ENCODE data around the gene NGEF.

NGEF gene

DNA sequence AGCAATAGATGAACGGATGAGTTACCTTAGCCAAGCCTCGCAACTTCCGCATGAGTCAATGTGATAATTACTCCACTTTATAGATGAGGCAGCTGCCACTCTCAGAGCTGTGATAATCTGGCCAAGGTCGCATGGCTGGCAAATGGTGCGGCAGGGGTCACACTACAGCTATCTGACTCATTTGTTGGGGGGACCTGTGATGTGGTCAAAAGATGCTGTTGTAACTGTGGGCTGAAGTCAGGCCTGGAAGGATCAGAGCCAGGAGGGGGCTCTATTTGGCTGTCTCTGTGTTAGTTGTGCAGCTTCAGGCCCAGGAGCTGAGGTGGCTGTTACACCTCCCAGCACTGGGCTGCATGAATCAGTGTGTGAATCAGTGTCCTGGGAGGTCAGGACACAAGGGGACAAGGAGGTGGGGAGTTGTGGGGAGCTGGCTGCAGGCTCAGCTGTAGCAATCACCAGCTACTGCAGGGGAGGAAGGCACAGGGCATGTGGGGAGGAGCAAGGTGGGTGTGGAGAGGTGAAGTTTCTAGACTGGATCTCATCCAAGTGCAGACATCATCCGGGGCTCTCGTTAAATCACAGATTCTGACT, 33.1 kb downstream of the NGEF start:
- Histone ChIP-seq H4K20me1 (ENCODE audit: insufficient read depth, low read length) (no peaks in the 10 kb centered on the region), H3K27me3 (ENCODE audit: insufficient read depth, low read length, poor library complexity) (no peaks in the 10 kb centered on the region), H3K4me1 (ENCODE audit: insufficient read depth, low read length) (no peaks in the 10 kb centered on the region), H3K9ac (ENCODE audit: low read depth, low read length) (no peak overlapping the region), H3K79me2 (ENCODE audit: insufficient read depth, low read length) (no peaks in the 10 kb centered on the region), H3K27ac (ENCODE audit: low read length) (no peak overlapping the region), H3K36me3 (ENCODE audit: insufficient read depth, low read length) (no peaks in the 10 kb centered on the region), H2AFZ (ENCODE audit: low read depth, low read length) (no peak overlapping the region), H3K9me3 (ENCODE audit: insufficient read depth, low read length, severe bottlenecking) (no peaks in the 10 kb centered on the region), H3K4me2 (ENCODE audit: insufficient read depth, low read length) (no peak overlapping the region), H3K4me3 (ENCODE audit: low read depth in 1 of 2, low read length in 2 of 2) (no peak overlapping the region)
- DNase-seq (no peak), ATAC-seq (ENCODE audit: insufficient read depth, low read depth) (peak; percentile 42; the same call in 1 of the 3 replicates)
- TF ChIP-seq, protein P1, sequence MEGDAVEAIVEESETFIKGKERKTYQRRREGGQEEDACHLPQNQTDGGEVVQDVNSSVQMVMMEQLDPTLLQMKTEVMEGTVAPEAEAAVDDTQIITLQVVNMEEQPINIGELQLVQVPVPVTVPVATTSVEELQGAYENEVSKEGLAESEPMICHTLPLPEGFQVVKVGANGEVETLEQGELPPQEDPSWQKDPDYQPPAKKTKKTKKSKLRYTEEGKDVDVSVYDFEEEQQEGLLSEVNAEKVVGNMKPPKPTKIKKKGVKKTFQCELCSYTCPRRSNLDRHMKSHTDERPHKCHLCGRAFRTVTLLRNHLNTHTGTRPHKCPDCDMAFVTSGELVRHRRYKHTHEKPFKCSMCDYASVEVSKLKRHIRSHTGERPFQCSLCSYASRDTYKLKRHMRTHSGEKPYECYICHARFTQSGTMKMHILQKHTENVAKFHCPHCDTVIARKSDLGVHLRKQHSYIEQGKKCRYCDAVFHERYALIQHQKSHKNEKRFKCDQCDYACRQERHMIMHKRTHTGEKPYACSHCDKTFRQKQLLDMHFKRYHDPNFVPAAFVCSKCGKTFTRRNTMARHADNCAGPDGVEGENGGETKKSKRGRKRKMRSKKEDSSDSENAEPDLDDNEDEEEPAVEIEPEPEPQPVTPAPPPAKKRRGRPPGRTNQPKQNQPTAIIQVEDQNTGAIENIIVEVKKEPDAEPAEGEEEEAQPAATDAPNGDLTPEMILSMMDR (IDR thresholded peaks at IDR 0.05; ENCODE audit: borderline replicate concordance, extremely low read depth, low read length, poor library complexity, severe bottlenecking): no peak
- no peak for TF ChIP-seq EZH2 (IDR thresholded peaks at IDR 0.05; ENCODE audit: borderline replicate concordance, low read depth, low read length, severe bottlenecking)

DNA sequence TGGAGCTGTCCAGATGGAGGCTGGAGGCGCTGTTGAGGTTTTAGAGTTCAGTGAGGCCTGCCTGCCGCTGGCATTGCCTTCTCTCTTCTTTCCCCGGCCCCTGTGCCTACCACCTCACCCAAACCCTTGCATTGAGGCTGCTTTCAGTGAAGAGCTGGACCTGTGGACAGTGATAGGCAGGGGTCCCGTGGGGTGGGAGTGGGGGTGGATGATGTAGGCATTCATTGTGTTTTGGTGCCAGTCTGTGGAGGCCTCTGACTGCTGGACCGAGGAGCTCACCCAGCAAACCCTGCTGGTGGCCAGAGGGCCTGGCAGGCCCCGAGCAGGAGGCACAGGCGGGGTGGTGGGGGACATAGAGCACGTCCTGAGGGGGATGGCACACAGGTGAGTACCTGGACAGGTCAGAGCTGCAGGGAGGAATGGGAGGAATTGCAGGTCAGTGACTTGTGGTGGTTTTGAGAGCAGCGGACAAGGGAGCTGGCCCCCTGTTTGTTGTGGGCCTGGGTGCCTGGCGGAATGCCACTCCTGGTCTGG, 35.6 kb downstream of the NGEF start:
- no peak for ATAC-seq (ENCODE audit: insufficient read depth, low read depth)
- no peak overlapping the region for H3K9ac ChIP-seq (ENCODE audit: low read depth, low read length)
- H3K36me3 ChIP-seq (ENCODE audit: insufficient read depth, low read length): no peaks in the 10 kb centered on the region
- no peaks in the 10 kb centered on the region for H3K27me3 ChIP-seq (ENCODE audit: insufficient read depth, low read length, poor library complexity)
- no peak for DNase-seq
- no peaks in the 10 kb centered on the region for H4K20me1 ChIP-seq (ENCODE audit: insufficient read depth, low read length)
- H3K79me2 ChIP-seq (ENCODE audit: insufficient read depth, low read length): no peaks in the 10 kb centered on the region
- H3K4me2 ChIP-seq (ENCODE audit: insufficient read depth, low read length): no peak overlapping the region
- H2AFZ ChIP-seq (ENCODE audit: low read depth, low read length): no peak overlapping the region
- no peaks in the 10 kb centered on the region for H3K4me1 ChIP-seq (ENCODE audit: insufficient read depth, low read length)
- TF ChIP-seq, protein P1 (IDR thresholded peaks at IDR 0.05; ENCODE audit: borderline replicate concordance, extremely low read depth, low read length, poor library complexity, severe bottlenecking): no peak
- TF ChIP-seq EZH2 (IDR thresholded peaks at IDR 0.05; ENCODE audit: borderline replicate concordance, low read depth, low read length, severe bottlenecking): no peak
- H3K27ac ChIP-seq (ENCODE audit: low read length): no peak overlapping the region
- H3K9me3 ChIP-seq (ENCODE audit: insufficient read depth, low read length, severe bottlenecking): no peaks in the 10 kb centered on the region
- H3K4me3 ChIP-seq (ENCODE audit: low read depth in 1 of 2, low read length in 2 of 2): no peak overlapping the region

DNA sequence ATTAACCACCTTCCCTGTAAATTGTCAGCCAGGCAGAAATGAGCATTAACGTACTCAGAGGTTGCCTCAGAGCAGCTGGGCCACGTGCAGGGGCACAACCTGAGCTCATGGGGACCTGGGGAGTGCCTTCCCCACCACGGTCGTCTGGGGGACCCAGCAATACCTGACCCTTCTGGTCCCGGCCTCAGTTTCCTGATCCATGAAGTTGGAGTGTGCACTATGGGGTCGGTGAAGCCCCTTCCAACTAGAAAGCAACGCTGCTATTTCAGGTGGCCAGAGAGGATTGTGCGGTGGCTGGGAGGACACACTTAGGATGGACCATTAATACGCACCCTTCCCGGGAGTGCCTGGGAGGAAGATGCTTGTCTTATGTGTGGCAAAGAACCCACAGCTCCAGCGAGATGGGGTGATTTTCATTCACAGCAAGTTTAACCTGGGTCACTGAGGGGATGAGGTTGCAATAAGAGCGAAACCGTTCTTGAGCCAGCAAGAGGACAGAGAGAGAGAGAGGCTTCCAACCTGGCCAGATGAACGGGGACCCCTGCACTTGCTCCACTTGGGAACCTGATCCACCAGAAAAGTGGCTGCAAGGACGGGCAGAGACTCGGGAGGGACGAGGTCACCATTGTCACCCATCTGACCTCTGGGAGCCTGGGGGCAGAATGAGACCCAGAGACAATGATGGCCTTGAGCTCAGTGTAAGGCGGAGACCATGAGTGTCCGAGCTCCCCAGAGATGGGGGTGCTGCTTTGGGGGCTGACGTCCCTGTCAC, 36.2 kb downstream of the NGEF start:
- H3K4me2 ChIP-seq (ENCODE audit: insufficient read depth, low read length): no peak overlapping the region
- DNase-seq (no peak), ATAC-seq (ENCODE audit: insufficient read depth, low read depth) (no peak)
- H3K9me3 ChIP-seq (ENCODE audit: insufficient read depth, low read length, severe bottlenecking): no peaks in the 10 kb centered on the region
- H2AFZ ChIP-seq (ENCODE audit: low read depth, low read length): no peak overlapping the region
- TF ChIP-seq EZH2 (IDR thresholded peaks at IDR 0.05; ENCODE audit: borderline replicate concordance, low read depth, low read length, severe bottlenecking): no peak
- TF ChIP-seq, protein P1 (IDR thresholded peaks at IDR 0.05; ENCODE audit: borderline replicate concordance, extremely low read depth, low read length, poor library complexity, severe bottlenecking): no peak
- H4K20me1 ChIP-seq (ENCODE audit: insufficient read depth, low read length): no peaks in the 10 kb centered on the region
- no peaks in the 10 kb centered on the region for H3K27me3 ChIP-seq (ENCODE audit: insufficient read depth, low read length, poor library complexity)
- no peaks in the 10 kb centered on the region for H3K4me1 ChIP-seq (ENCODE audit: insufficient read depth, low read length)
- H3K9ac ChIP-seq (ENCODE audit: low read depth, low read length): no peak overlapping the region
- no peak overlapping the region for H3K27ac ChIP-seq (ENCODE audit: low read length)
- H3K4me3 ChIP-seq (ENCODE audit: low read depth in 1 of 2, low read length in 2 of 2): no peak overlapping the region
- no peaks in the 10 kb centered on the region for H3K79me2 ChIP-seq (ENCODE audit: insufficient read depth, low read length)
- H3K36me3 ChIP-seq (ENCODE audit: insufficient read depth, low read length): no peaks in the 10 kb centered on the region
